Smooth muscle cell (in vitro differentiated cells): ENCODE results near the gene ENO2. TPM values are rescaled to one million over a fixed set of nuclear protein-coding genes. Genes with fewer than 3 reads are reported as not detected.
"Not testable (repeated sequence)": the region's sequence is repeated elsewhere in the genome, so short reads cannot be mapped to it uniquely, and the experiment has no call there.

Experiments used
- DNase-seq: peaks from one replicate; lab custom pipeline; 2025; ENCODE audit not compliant: unreplicated experiment; lab: John Stamatoyannopoulos, UW
- H2AFZ ChIP-seq: fragments of 200-600 bp; sonication (generic); 2 replicates; pipeline ENCODE4 v1.6.0; 2016; ENCODE audit warnings: antibody characterized with exemption, low read depth, mild to moderate bottlenecking
- H3F3A ChIP-seq: fragments of 200-600 bp; sonication (generic); 2 replicates; pipeline ENCODE4 v1.6.0; 2017; ENCODE audit warnings: antibody characterized with exemption, low read depth
- H3K27ac ChIP-seq: fragments of 200-600 bp; sonication (generic); 2 replicates; pipeline ENCODE4 v1.5.1; 2016; ENCODE audit warnings: low read depth, mild to moderate bottlenecking
- H3K27me3 ChIP-seq: fragments of 200-600 bp; sonication (generic); 2 replicates; pipeline ENCODE4 v1.6.1; 2016; ENCODE audit warnings: low read depth, mild to moderate bottlenecking
- H3K36me3 ChIP-seq: fragments of 200-600 bp; sonication (generic); 2 replicates; pipeline ENCODE4 v1.5.1; 2016; ENCODE audit warnings: low read depth
- H3K4me1 ChIP-seq: fragments of 200-600 bp; sonication (generic); 2 replicates; pipeline ENCODE4 v1.5.1; 2016; ENCODE audit warnings: low read depth
- H3K4me2 ChIP-seq: fragments of 200-600 bp; sonication (generic); 2 replicates; pipeline ENCODE4 v1.6.0; 2016; ENCODE audit warnings: mild to moderate bottlenecking
- H3K4me3 ChIP-seq: fragments of 200-600 bp; sonication (generic); 2 replicates; pipeline ENCODE4 v1.5.1; 2016; ENCODE audit warnings: mild to moderate bottlenecking
- H3K79me2 ChIP-seq: fragments of 200-600 bp; sonication (generic); 2 replicates; pipeline ENCODE4 v1.6.0; 2016; ENCODE audit warnings: low read depth, mild to moderate bottlenecking
- H3K9ac ChIP-seq: fragments of 200-600 bp; sonication (generic); 2 replicates; pipeline ENCODE4 v1.6.0; 2016; ENCODE audit warnings: low read depth
- H3K9me3 ChIP-seq: fragments of 200-600 bp; sonication (generic); replicated peaks from 2 replicates; pipeline ENCODE4 v1.5.1; 2016; ENCODE audit warnings: low read depth
- H4K20me1 ChIP-seq: fragments of 200-600 bp; sonication (generic); 2 replicates; pipeline ENCODE4 v1.6.0; 2016; ENCODE audit warnings: low read depth
- CTCF ChIP-seq: fragments of 200-600 bp; sonication (generic); IDR thresholded peaks from 2 replicates; pipeline ENCODE4 v1.5.1; 2017; ENCODE audit warnings: borderline replicate concordance, mild to moderate bottlenecking, antibody characterized with exemption; ENCODE audit not compliant: insufficient read depth, poor library complexity, severe bottlenecking
- WGBS: methylation state at CpG from one replicate; pipeline ENCODE4 v1.1.7; 2016; ENCODE audit warnings: low lambda C conversion rate; 5-methylcytosine and 5-hydroxymethylcytosine counted together
- polyA plus RNA-seq: library from polyadenylated mRNA; unstranded; fragments of >200 nt; fragmentation: Nextera tagmentation; extraction: Ambion mirVana; gene quantifications from 2 replicates; pipeline ENCODE4 v1.2.1, GENCODE V29; 2016
- total RNA-seq: library from RNA; depleted of rRNA; stranded (reverse); fragments of >200 nt; gene quantifications from 2 replicates; pipeline ENCODE4 v1.2.3, GENCODE V29; 2014

Gene ENO2
- total and polyA plus RNA-seq, 2 experiments from 2014 or later, result 52.5 to 105 TPM

DNA sequence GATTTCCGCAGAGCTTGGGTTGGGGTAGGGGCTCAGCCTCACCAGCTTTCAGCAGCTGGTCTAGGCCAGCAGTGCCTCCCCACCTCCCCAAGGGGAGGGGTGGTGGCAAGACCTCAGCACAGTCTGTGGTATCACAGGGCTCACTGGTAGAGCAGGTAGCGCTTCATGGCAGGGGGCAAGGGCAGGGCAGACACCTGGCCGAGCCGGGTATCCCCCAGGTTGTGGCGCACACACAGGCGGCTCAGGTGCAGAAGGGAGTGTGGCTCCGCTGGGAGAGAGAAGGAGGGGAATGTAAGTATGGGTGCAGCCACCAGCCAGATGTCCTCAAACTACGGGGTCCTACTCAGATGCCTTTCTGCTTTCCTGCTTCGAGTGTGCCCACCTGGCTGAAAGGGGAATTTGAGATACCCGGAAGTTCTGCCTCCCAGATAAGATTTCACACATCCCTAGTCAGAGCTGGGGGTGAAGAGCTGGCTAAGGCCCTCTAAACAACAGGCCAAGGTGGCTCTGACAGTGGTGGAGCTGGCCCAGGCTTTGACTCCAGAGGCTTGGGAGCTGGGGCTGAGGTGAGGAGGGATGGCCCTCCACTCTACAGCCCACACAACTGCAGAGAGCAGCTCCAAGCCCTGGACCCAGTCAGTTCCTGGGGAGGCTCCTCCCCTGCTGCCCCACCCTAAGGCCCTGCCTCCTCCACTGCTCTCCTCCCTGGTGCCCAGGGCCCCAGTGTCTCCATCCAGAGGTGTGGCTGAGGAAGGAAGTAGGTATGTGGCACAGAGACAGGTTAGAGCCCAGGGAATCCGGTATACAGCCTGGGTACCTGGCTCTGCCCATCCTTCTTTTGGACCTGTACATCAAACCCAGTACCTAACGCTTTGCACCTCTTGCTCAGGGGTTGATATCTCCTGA lies 43.1 kb upstream of the ENO2 start:
- H3K9ac ChIP-seq, result no peak overlapping the region

DNA sequence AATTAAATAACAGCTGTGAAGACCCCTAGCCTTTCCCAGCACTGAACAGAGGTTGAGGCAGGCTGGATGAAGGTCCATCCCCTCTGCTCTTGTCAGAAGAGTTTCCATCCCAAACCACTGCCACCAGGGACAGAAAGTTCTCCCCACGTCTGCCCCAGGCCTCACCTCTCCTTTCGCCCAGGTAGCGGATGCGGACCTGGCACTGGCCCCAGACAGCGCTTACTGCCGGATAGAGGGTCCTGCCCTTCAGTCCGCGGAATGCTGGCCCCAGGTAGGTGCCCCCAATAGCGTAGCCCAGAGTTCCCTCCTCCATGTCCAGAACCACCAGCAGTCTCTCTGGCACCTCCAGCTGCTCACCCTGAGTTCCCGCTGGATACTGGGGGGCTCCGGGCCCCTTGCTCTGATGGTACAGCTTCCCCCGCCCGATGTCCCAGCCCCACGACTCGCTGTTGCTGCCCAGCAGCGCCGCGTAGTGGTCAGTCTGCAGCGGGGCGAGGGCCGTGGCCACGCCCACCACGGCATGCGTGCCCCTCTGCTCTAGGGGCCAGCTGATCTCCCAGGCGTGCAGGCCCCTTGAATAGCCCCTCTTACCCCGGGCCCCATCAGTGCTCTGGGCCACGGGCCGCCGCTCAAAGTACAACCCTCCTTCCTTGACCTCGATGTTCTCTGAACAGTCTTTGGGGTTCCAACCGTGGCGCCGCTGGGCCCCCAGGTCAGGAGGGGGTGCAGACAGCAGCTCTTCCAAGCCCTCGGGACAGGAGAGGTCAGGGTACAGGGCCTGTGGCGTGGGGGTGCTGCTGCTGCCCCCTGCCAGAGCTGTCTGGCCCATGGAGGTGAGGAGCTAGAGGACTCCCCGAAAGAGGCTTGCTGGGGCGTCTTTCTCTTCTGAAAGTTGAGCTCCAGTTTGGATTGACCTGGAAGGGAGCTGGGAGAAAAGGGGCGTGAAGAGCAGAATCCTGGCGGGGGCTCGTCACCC lies 42.0 kb upstream of the ENO2 start:
- H2AFZ ChIP-seq, result no peak overlapping the region
- H3F3A ChIP-seq, result peaks cover 38% of the 10 kb centered on the region
- DNase-seq, result peak; percentile 74
- H3K27ac ChIP-seq, result peak overlapping the region; percentile 67
- no peaks in the 10 kb centered on the region for H3K27me3 ChIP-seq
- WGBS, result 7% methylated on average over 38 of the region's 40 CpGs
- H3K9me3 ChIP-seq, result no peaks in the 10 kb centered on the region
- H3K9ac ChIP-seq, result peak overlapping the region; percentile 72
- H4K20me1 ChIP-seq, result peaks cover 47% of the 10 kb centered on the region
- no peaks in the 10 kb centered on the region for H3K36me3 ChIP-seq
- peaks cover 20% of the 10 kb centered on the region for H3K79me2 ChIP-seq
- H3K4me1 ChIP-seq, result peaks cover 8% of the 10 kb centered on the region
- peak overlapping the region; percentile 100 for H3K4me2 ChIP-seq
- peak overlapping the region; percentile 80 for H3K4me3 ChIP-seq
- TF ChIP-seq CTCF, result peak; percentile 91

More for the DNA sequence above, 43.1 kb upstream of the ENO2 start:
- TF ChIP-seq CTCF, result no peak
- H3K4me2 ChIP-seq, result peak overlapping the region; percentile 100
- peak overlapping the region; percentile 80 for H3K4me3 ChIP-seq
- no peaks in the 10 kb centered on the region for H3K9me3 ChIP-seq
- peaks cover 20% of the 10 kb centered on the region for H3K79me2 ChIP-seq
- DNase-seq, result no peak
- H3K36me3 ChIP-seq, result no peaks in the 10 kb centered on the region
- 87% methylated on average over 12 of the region's 12 CpGs for WGBS
- peaks cover 47% of the 10 kb centered on the region for H4K20me1 ChIP-seq
- peaks cover 38% of the 10 kb centered on the region for H3F3A ChIP-seq
- no peaks in the 10 kb centered on the region for H3K27me3 ChIP-seq
- H3K4me1 ChIP-seq, result peaks cover 8% of the 10 kb centered on the region
- peak overlapping the region; percentile 8 for H3K27ac ChIP-seq
- no peak overlapping the region for H2AFZ ChIP-seq

DNA sequence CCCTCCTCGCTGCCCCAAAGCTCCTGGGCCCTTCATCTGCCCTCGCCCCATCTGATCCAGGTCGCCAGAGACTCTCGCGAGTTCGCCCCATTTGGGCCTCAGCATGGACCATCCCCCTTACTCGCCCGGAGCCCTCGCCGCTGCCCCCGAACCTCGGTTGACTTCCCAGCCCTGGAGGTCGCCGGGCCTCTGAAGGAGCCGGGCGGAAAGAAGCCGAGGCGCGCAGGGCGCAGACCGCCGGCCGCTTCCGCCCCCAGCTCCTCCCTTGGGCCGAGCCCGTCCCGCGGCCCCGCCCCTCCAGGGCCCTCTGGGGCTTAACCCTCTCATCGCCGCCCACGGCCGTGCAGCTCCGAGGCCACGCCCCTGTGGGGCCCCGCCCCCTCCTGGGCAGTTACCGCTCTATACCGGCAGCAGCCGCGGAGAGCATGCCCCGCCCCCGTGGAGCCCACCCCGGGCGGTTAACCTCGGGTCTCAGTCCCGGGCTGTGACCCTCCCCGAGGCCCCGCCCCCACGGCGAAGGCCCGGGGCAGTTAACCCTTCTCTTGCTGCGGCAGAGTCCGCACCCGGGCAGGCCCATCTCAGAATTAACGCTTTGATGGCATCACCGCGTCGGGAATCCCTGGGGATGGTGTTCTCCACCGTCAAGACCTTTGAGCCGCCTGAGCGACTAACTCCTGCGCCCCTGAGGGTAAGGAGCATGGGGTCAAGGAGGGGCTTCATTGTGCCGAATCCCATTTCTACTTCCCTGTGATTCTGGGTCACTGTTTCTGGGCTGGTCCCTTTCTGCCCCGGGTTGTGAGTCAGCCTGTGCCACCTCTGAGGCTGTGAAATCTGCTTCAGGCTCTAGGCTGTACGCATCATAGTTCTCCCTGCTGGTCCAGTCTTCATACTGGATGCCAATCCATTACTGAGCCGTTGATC lies 41.0 kb upstream of the ENO2 start, which contains the start of gene SPSB2:
Gene SPSB2, minus strand, starts transcription at position 210 of the 921 bp plus-strand sequence. CDS start 402 bp downstream, outside the sequence.
- under 1% methylated on average over 62 of the region's 66 CpGs for WGBS
- peak within 1 kb of the TSS; percentile 80 for H3K4me3 ChIP-seq
- H3K27me3 ChIP-seq, result no peaks in the 10 kb centered on the region
- no peaks in the 10 kb centered on the region for H3K9me3 ChIP-seq
- peaks cover 34% of the 10 kb centered on the region for H3F3A ChIP-seq
- peaks cover 38% of the 10 kb centered on the region for H4K20me1 ChIP-seq
- peak within 1 kb of the TSS; percentile 100 for H3K4me2 ChIP-seq
- no peak within 1 kb of the TSS for H2AFZ ChIP-seq
- no peak for TF ChIP-seq CTCF
- peaks cover 8% of the 10 kb centered on the region for H3K4me1 ChIP-seq
- peak within 1 kb of the TSS; percentile 72 for H3K9ac ChIP-seq
- peak within 1 kb of the TSS; percentile 67 for H3K27ac ChIP-seq
- no peaks in the 10 kb centered on the region for H3K36me3 ChIP-seq
- H3K79me2 ChIP-seq, result peaks cover 10% of the 10 kb centered on the region
- DNase-seq, result peak; percentile 91

GRCh38 chr12:6874015-6874368 lies 40.4 kb upstream of the ENO2 start:
- H3K27me3 ChIP-seq, H3K9me3 ChIP-seq, H3K9ac ChIP-seq, H2AFZ ChIP-seq, H3K36me3 ChIP-seq, H3K4me1 ChIP-seq, DNase-seq, H3K79me2 ChIP-seq: not testable (repeated sequence)
- Histone ChIP-seq H3K4me2 (peak overlapping the region; percentile 100), H3K27ac (peak overlapping the region; percentile 67), H3K4me3 (peak overlapping the region; percentile 80), H4K20me1 (peaks cover 32% of the 10 kb centered on the region), H3F3A (peaks cover 28% of the 10 kb centered on the region)
- WGBS, result 65% methylated on average over 9 of the region's 9 CpGs

GRCh38 chr12:6879824-6880223 lies 34.6 kb upstream of the ENO2 start:
- not testable (repeated sequence) for DNase-seq, H3K4me3 ChIP-seq, H3K9ac ChIP-seq, H3K27ac ChIP-seq, H2AFZ ChIP-seq, H3K4me1 ChIP-seq, H3F3A ChIP-seq, H3K9me3 ChIP-seq, H3K36me3 ChIP-seq, H3K79me2 ChIP-seq, H3K4me2 ChIP-seq, H3K27me3 ChIP-seq, H4K20me1 ChIP-seq
- WGBS, result 95% methylated on average over 11 of the region's 11 CpGs
